Measurements from ENCODE around the gene FAM111A.
A peak's percentile ranks its signal among the peaks of the same experiment; 100 is the strongest.

The FAM111A gene

GRCh38 chr11:59141673-59142460 lies 789 bp upstream of the FAM111A start:
- no peak for DNase-seq

GRCh38 chr11:59144096-59144495 lies 1.4 kb downstream of the FAM111A start:
- DNase-seq, result no peak

GRCh38 chr11:59144579-59145345 lies 2.1 kb downstream of the FAM111A start:
- no peak for DNase-seq

- DNase-seq, result no peak
Measured at GRCh38 chr11:59145534-59145933, 2.9 kb downstream of the FAM111A start.

- DNase-seq, result no peak
Measured at GRCh38 chr11:59151761-59152160, 9.1 kb downstream of the FAM111A start.

- no peak for DNase-seq
Measured at GRCh38 chr11:59152312-59152951, 9.8 kb downstream of the FAM111A start.

GRCh38 chr11:59154610-59155009 lies 12.0 kb downstream of the FAM111A start:
- DNase-seq, result no peak

- DNase-seq, result no peak
Measured at GRCh38 chr11:59157433-59157832, 14.8 kb downstream of the FAM111A start.

GRCh38 chr11:59158206-59159068 lies 15.8 kb downstream of the FAM111A start:
- no peak for DNase-seq

- DNase-seq, result no peak
Measured at GRCh38 chr11:59164028-59164427, 21.4 kb downstream of the FAM111A start.

- DNase-seq, result peak; percentile 80
Measured at GRCh38 chr11:59171508-59172322, 29.1 kb downstream of the FAM111A start, which contains the start of gene DTX4. TSS of gene DTX4 (plus strand) at chr11:59172132. CDS start at chr11:59172596, 464 bp downstream.

- no peak for DNase-seq
Measured at GRCh38 chr11:59172345-59173079, 29.9 kb downstream of the FAM111A start.

- DNase-seq, result no peak
Measured at GRCh38 chr11:59173080-59173963, 30.7 kb downstream of the FAM111A start.

- no peak for DNase-seq
Measured at GRCh38 chr11:59173964-59174663, 31.5 kb downstream of the FAM111A start.

- DNase-seq, result peak; percentile 43
Measured at GRCh38 chr11:59174664-59175033, 32.0 kb downstream of the FAM111A start.

- DNase-seq, result peak; percentile 38
Measured at GRCh38 chr11:59175091-59175501, 32.4 kb downstream of the FAM111A start.

GRCh38 chr11:59176330-59176729 lies 33.7 kb downstream of the FAM111A start:
- DNase-seq, result no peak

GRCh38 chr11:59178402-59178801 lies 35.7 kb downstream of the FAM111A start:
- DNase-seq, result no peak

- DNase-seq, result no peak
Measured at GRCh38 chr11:59179121-59179520, 36.5 kb downstream of the FAM111A start.
